GM23338 (cell line): ENCODE measurements around the gene PPP1R9A. TPM values are rescaled to one million over a fixed set of nuclear protein-coding genes. Genes with fewer than 3 reads are reported as not detected.

Source experiments
- ATAC-seq: fragments of 200-7000 bp; cut with Tn5 transposase; 3 replicates; pipeline ENCODE4 v1.9.1; 2020
- DNase-seq: peaks from one replicate; pipeline ENCODE4 v3.0.0-alpha.2; 2015; ENCODE audit warnings: low spot score
- H2AFZ ChIP-seq: fragments of 200-600 bp; sonication (generic); 2 replicates; pipeline ENCODE4 v1.8.0; 2016; ENCODE audit warnings: antibody characterized with exemption, mild to moderate bottlenecking, moderate library complexity
- H3F3A ChIP-seq: fragments of 200-600 bp; sonication (generic); replicated peaks from 2 replicates; pipeline ENCODE4 v1.8.0; 2017; ENCODE audit warnings: antibody characterized with exemption, mixed run types, low read depth
- H3K27ac ChIP-seq: fragments of 200-600 bp; sonication (generic); 2 replicates; pipeline ENCODE4 v1.6.1; 2016; ENCODE audit warnings: low read depth
- H3K27me3 ChIP-seq: fragments of 200-600 bp; sonication (generic); 2 replicates; pipeline ENCODE4 v1.8.0; 2016; ENCODE audit warnings: mild to moderate bottlenecking, mixed run types, moderate library complexity; ENCODE audit not compliant: insufficient read depth
- H3K36me3 ChIP-seq: fragments of 200-600 bp; sonication (generic); 2 replicates; pipeline ENCODE4 v1.8.0; 2016; ENCODE audit warnings: mild to moderate bottlenecking; ENCODE audit not compliant: insufficient read depth
- H3K4me1 ChIP-seq: fragments of 200-600 bp; sonication (generic); 2 replicates; pipeline ENCODE4 v1.8.0; 2016; ENCODE audit warnings: mild to moderate bottlenecking, moderate library complexity; ENCODE audit not compliant: insufficient read depth
- H3K4me2 ChIP-seq: fragments of 200-600 bp; sonication (generic); 2 replicates; pipeline ENCODE4 v1.7.1; 2017; ENCODE audit warnings: mixed run types
- H3K4me3 ChIP-seq: fragments of 200-600 bp; sonication (generic); 2 replicates; pipeline ENCODE4 v1.6.1; 2016; ENCODE audit warnings: mixed run types
- H3K79me2 ChIP-seq: fragments of 200-600 bp; sonication (generic); replicated peaks from 2 replicates; pipeline ENCODE4 v1.8.0; 2017; ENCODE audit warnings: mild to moderate bottlenecking; ENCODE audit not compliant: insufficient read depth
- H3K9me2 ChIP-seq: fragments of 200-600 bp; sonication (generic); 2 replicates; pipeline ENCODE4 v1.8.0; 2017; ENCODE audit not compliant: insufficient read depth
- H4K20me1 ChIP-seq: fragments of 200-600 bp; sonication (generic); replicated peaks from 2 replicates; pipeline ENCODE4 v1.8.0; 2017; ENCODE audit warnings: mild to moderate bottlenecking; ENCODE audit not compliant: insufficient read depth
- H3K27ac Mint-ChIP-seq: 2 replicates; pipeline ENCODE4 v1.8.0; 2020; ENCODE audit warnings: inconsistent platforms, mild to moderate bottlenecking, moderate library complexity, mixed read lengths
- H3K27me3 Mint-ChIP-seq: 3 replicates; pipeline ENCODE4 v1.8.0; 2022; ENCODE audit warnings: low read depth, mild to moderate bottlenecking, moderate library complexity, mixed read lengths, inconsistent platforms; ENCODE audit not compliant: insufficient read depth, poor library complexity
- H3K36me3 Mint-ChIP-seq: 3 replicates; pipeline ENCODE4 v1.8.0; 2021; ENCODE audit warnings: low read depth, mild to moderate bottlenecking, inconsistent platforms, moderate library complexity, mixed read lengths
- H3K4me1 Mint-ChIP-seq: 3 replicates; pipeline ENCODE4 v1.8.0; 2020; ENCODE audit warnings: mild to moderate bottlenecking, inconsistent platforms, mixed read lengths
- H3K4me3 Mint-ChIP-seq: 3 replicates; pipeline ENCODE4 v1.8.0; 2021; ENCODE audit warnings: moderate library complexity, mild to moderate bottlenecking, inconsistent platforms, mixed read lengths
- H3K9me3 Mint-ChIP-seq: 3 replicates; pipeline ENCODE4 v1.8.0; 2020; ENCODE audit warnings: moderate library complexity, mild to moderate bottlenecking, inconsistent platforms, mixed read lengths
- CTCF ChIP-seq, 2 experiments: fragments of 200-600 bp in 1 of 2; sonication (generic) in 1 of 2; conservative IDR thresholded peaks; 2 replicates each; pipeline versions ENCODE4 v1.5.1 to v1.6.1; 2016 to 2017; ENCODE audit warnings: antibody characterized with exemption in 2 of 2, low read depth in 2 of 2, mild to moderate bottlenecking in 2 of 2, moderate library complexity in 1 of 2
- ETS1 ChIP-seq: IDR thresholded peaks from 2 replicates; pipeline ENCODE4 v1.6.1; 2016; ENCODE audit warnings: antibody characterized with exemption
- EZH2 ChIP-seq: fragments of 200-600 bp; sonication (generic); IDR thresholded peaks from one replicate; pipeline ENCODE4 v1.8.0; 2017; ENCODE audit warnings: antibody characterized with exemption, mild to moderate bottlenecking, low read depth; ENCODE audit not compliant: unreplicated experiment
- EZH2phosphoT487 ChIP-seq: fragments of 200-600 bp; sonication (generic); IDR thresholded peaks from one replicate; pipeline ENCODE4 v1.8.1; 2018; ENCODE audit warnings: antibody characterized with exemption; ENCODE audit not compliant: unreplicated experiment
- JUNB ChIP-seq: IDR thresholded peaks from one replicate; pipeline ENCODE4 v1.6.1; 2016; ENCODE audit warnings: antibody characterized with exemption; ENCODE audit not compliant: unreplicated experiment
- NANOG ChIP-seq: IDR thresholded peaks from 2 replicates; pipeline ENCODE4 v1.6.1; 2016; ENCODE audit warnings: antibody characterized with exemption, borderline replicate concordance
- POLR2AphosphoS5 ChIP-seq: IDR thresholded peaks from 2 replicates; pipeline ENCODE4 v1.6.1; 2016; ENCODE audit warnings: antibody characterized with exemption, low read depth
- REST ChIP-seq: IDR thresholded peaks from one replicate; pipeline ENCODE4 v1.6.1; 2018; ENCODE audit warnings: antibody characterized with exemption; ENCODE audit not compliant: unreplicated experiment
- ZNF331 ChIP-seq: fragments of 250-450 bp; sonication (Bioruptor Pico); IDR thresholded peaks from 2 replicates; pipeline ENCODE4 v1.5.0; 2020; ENCODE audit warnings: low read depth, mild to moderate bottlenecking, moderate library complexity
- ZNF462 ChIP-seq: fragments of 250-450 bp; sonication (Bioruptor Pico); IDR thresholded peaks from 2 replicates; pipeline ENCODE4 v1.5.0; 2020; ENCODE audit warnings: mild to moderate bottlenecking, moderate library complexity
- polyA plus RNA-seq: library from polyadenylated mRNA; unstranded; fragments of >200 nt; fragmentation: Nextera tagmentation; extraction: Ambion mirVana; gene quantifications from 2 replicates; pipeline ENCODE4 v1.2.1, GENCODE V29; 2016
- total RNA-seq: library from RNA; depleted of rRNA; stranded (reverse); fragments of >200 nt; shearing (Covaris generic); gene quantifications from 2 replicates; pipeline ENCODE4 v1.2.3, GENCODE V29; 2014

Gene PPP1R9A
- total and polyA plus RNA-seq, 2 experiments from 2014 or later = 10.6 to 31.8 TPM

GRCh38 chr7:95220328-95220727, 312.9 kb downstream of the PPP1R9A start:
- Mint-ChIP-seq H3K36me3 (peaks cover 5% of the 10 kb centered on the region; the same call in 1 of the 3 replicates), H3K27me3 (no peaks in the 10 kb centered on the region), H3K27ac (no peak overlapping the region), H3K4me3 (no peak overlapping the region), H3K9me3 (peaks cover 2% of the 10 kb centered on the region; the same call in 2 of the 3 replicates), H3K4me1 (no peaks in the 10 kb centered on the region)
- no peak for ATAC-seq
- H3K36me3 ChIP-seq = no peaks in the 10 kb centered on the region
- no peak overlapping the region for H3K4me2 ChIP-seq
- H3F3A ChIP-seq = no peaks in the 10 kb centered on the region
- DNase-seq = no peak
- H3K4me3 ChIP-seq = no peak overlapping the region
- no peaks in the 10 kb centered on the region for H3K79me2 ChIP-seq
- no peaks in the 10 kb centered on the region for H3K4me1 ChIP-seq
- H2AFZ ChIP-seq = no peak overlapping the region
- H3K27me3 ChIP-seq = no peaks in the 10 kb centered on the region
- TF ChIP-seq ZNF462 (CRISPR knock-in tag) (no peak), NANOG (no peak), POLR2AphosphoS5 (no peak), ETS1 (no peak), JUNB (no peak)
- H3K27ac ChIP-seq = no peak overlapping the region
- H4K20me1 ChIP-seq = peaks cover 3% of the 10 kb centered on the region; the same call in 1 of the 2 replicates
- no peaks in the 10 kb centered on the region for H3K9me2 ChIP-seq

- H4K20me1 ChIP-seq = 0 out of 2 replicates have a peak, but pooled peaks cover 3% of the 10 kb centered on the region
- no peak overlapping the region for H3K4me3 ChIP-seq
- ATAC-seq (no peak), DNase-seq (no peak)
- H3K27ac Mint-ChIP-seq = no peak overlapping the region
- H3K4me2 ChIP-seq = no peak overlapping the region
- H3K4me1 ChIP-seq = no peaks in the 10 kb centered on the region
- no peak overlapping the region for H3K4me3 Mint-ChIP-seq
- H3K27me3 ChIP-seq = no peaks in the 10 kb centered on the region
- no peaks in the 10 kb centered on the region for H3F3A ChIP-seq
- no peaks in the 10 kb centered on the region for H3K36me3 ChIP-seq
- H3K9me3 Mint-ChIP-seq = no peaks in the 10 kb centered on the region
- peaks cover 11% of the 10 kb centered on the region; the same call in 2 of the 3 replicates for H3K36me3 Mint-ChIP-seq
- H3K27me3 Mint-ChIP-seq = no peaks in the 10 kb centered on the region
- no peaks in the 10 kb centered on the region for H3K79me2 ChIP-seq
- H2AFZ ChIP-seq = no peak overlapping the region
- no peaks in the 10 kb centered on the region for H3K4me1 Mint-ChIP-seq
- no peaks in the 10 kb centered on the region for H3K9me2 ChIP-seq
- no peak overlapping the region for H3K27ac ChIP-seq
- no peak for TF ChIP-seq JUNB
- no peak for TF ChIP-seq EZH2
- no peak for TF ChIP-seq REST
- no peak for TF ChIP-seq EZH2phosphoT487
- no peak for TF ChIP-seq ZNF331 (CRISPR knock-in tag)
- no peak for TF ChIP-seq CTCF (conservative IDR thresholded peaks at IDR 0.05; ENCODE audit: low read depth in 2 of 2)
Observed at GRCh38 chr7:95225301-95225700, 317.9 kb downstream of the PPP1R9A start.
